EH (cell line): ENCODE results near the gene MGLL.

Experiments used
- DNase-seq: peaks from one replicate; pipeline ENCODE4 v3.0.0-alpha.2; 2015; ENCODE audit warnings: low read depth

Gene MGLL

DNA sequence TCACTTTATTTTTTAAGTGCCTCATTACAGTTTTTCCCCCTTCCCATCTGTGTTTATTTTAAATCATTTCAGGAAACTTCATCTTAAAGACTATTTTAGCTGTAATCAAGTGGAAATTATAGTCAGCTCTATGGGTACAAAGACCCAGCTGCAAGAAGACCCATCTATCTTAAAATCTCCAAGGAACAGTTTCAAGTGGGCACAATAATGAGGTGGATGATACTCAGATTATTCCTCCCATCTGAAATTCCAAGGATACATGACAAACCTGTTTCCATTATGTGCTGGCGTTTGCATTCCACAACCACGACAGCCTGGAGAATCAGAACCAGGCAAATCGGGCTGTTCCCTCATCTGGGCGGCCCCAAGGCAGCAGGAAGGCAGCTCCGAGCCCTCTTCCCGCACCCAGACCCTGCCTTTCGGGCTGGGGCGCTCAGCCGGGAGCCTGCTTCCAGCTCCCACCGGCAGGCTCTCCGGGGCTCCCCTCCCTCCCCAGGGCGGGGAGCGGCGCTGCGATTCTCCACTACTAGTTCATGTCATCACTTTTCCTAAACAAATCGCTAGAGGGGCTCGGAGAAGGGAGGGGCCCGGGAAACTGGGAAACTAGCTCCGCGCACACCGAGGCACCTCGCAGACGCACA lies at the start of gene MGLL:
MGLL (minus strand) TSS at position 475 of the 641 bp plus-strand sequence; CDS start at position 278, 197 bp downstream.
- peak; percentile 59 for DNase-seq

DNA sequence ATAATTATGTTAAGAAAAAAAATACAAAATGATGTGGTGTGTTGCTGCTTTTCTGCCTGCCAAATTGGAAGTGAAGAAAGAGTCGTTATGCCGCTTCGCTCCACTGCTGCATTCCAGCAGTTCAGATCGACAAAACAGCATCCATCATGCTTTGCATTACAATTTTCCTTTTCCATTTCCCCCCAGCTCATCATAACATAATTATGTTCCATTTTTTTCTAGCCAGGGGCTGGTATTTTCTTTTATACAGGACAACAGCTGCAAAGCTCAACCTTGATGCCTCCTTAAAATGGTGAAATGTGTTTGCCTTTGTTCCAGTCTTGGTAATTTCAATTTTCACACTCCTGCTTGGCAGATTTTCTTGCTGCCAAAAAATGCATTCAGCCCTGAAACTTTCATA lies 47.8 kb upstream of the MGLL start:
- no peak for DNase-seq

DNA sequence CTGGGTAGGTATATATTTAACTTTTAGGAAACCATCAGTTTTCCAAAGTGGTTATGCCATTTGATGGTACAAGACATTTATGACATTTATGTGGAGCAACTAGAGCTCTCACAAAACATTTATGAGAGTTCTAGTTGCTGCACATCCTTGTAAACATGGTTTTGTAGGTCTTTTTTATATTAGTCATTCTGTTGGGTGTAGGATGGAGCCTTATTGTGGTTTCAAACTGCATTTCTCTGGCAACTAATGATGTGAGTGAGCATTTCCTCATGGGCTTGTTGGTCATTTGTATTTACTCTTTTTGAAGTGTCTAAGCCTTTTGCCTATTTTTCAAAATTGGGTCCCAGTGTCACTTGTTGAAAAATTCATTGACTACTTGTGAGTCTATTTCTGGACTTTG lies 45.7 kb upstream of the MGLL start:
- peak; percentile 43 for DNase-seq

DNA sequence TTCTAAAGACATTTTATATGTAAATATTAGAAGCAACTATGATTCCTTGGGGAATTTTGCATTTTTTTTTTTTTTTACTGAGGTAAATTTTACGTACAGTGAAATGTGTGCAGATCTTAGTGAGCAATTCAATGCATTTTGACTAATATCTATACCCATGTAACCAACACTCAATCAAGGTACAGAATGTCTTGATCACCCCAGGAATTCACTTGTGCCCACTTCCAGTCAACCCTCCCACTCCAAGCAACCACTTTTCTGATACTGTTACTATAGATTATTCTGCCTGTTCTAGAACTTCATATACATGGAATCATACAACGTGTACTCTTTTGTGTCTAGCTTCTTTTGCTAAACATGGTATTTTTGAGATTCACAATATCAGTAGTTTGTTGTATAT lies 45.1 kb upstream of the MGLL start:
- DNase-seq = no peak

DNA sequence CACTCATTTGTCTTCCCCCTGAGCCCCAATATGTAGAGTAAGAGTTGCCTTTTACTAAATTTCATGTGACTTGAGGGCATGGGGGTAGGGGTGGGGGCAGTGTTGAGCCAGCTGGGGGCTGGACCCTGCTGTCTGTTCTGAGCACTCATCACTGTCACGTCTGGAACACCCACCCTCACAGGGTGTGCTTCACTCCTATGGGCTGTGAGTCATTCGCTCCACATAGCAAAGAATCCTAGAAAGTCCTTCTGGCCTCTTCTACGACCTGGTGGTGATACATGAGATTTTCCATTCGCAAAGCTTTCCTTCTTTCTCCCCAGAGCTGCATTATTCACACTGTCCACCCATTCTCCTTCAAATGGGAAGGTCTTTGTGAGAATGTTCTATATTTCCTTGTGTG lies 43.6 kb upstream of the MGLL start:
- DNase-seq = peak; percentile 58

DNA sequence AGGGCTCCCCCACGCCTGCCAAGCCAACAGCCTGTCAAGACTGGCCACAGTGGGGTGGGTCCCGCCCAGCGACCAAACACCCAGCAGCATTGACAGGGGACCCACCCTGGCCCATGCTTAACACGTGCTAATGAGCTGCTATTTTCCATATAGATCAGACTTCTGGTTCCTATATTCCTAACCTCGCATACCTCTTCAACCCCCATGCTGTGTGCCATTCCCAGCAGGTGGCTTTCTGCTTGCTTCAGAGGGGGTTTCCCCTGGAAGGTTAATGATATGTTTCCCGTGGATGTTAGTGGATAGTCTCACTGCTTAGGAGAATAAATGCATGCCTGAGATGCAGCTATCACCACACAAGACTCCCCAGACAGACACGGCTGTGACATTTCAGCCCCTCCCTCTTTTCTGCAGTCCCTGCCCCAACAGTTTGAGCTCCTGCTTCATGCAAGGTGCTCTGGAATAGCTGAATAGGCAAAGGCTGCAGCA lies 37.9 kb upstream of the MGLL start:
- DNase-seq = no peak

DNA sequence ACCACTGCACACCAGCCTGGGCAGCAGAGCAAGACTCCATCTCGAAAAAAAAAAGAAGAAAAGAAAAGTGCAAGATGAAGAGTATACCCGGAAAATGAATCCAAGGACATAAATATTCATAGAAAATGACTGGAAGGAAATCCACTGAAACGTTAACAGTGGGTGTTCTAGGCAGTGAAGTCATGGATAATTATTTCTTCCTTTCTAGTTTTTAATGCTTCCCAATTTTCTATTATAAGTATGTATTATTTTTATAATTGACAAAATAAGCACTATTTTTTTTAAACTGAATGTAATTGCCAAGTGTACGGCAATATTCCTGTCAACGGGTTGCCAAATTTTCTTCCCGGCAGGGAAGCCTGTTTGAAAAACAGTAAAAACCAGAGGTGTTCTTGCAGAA lies 37.4 kb upstream of the MGLL start:
- no peak for DNase-seq

DNA sequence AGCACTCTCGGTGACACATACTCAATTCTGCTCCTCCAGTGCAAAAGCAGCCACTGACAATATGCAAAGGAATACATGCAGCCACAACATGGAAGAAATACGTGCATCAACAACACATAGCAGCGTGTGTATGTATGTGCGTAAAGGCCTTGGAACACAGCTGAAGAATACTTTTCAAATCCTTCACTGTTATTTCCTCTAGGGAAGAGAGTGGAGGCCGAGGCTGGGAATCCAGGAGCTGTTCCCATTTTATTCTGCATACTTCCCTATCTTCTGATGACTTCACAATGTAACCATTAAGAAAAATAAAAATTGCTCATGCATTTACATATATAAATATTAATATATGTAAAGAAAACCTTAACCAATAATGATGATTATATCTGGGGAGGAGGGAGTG lies 36.6 kb upstream of the MGLL start:
- DNase-seq = no peak

DNA sequence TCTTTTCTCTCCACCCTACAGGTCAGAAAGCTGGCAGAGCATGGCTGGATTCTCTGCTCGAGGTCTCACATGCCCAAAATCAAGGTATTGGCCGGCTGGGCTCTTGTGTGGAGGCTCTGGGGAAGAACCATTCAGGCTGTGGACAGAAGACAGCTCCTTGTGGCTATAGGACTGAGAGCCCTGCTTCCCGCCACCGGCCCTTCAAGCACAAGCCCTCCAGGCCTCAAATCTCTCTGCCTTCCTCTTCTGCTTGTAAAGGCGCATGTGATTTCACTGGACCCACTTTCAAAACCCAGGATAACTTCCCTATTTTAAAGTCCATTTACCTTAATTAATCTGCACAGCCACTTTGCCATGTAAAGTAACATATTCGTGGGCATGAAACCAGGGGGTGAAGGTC lies 36.2 kb upstream of the MGLL start:
- DNase-seq = no peak

DNA sequence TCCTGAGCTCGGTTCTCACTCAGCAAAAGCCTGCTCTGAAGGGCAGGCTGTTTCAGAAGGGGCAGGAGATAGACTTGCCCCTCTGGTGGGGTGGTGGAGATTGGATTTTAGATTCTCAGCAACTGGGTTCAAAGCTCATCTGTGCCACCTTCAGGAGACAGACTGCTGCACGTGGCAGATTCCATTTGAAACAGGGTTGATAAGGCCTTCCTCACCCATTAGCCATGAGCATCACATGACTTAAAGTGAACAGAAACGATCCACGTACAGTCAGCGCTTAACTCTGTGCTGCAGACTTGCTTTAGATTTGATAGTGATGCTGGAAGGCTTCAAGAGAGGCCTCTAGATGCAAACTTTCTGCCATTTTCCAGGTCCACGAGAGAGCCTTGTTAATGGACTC lies 35.0 kb upstream of the MGLL start:
- DNase-seq = peak; percentile 36

DNA sequence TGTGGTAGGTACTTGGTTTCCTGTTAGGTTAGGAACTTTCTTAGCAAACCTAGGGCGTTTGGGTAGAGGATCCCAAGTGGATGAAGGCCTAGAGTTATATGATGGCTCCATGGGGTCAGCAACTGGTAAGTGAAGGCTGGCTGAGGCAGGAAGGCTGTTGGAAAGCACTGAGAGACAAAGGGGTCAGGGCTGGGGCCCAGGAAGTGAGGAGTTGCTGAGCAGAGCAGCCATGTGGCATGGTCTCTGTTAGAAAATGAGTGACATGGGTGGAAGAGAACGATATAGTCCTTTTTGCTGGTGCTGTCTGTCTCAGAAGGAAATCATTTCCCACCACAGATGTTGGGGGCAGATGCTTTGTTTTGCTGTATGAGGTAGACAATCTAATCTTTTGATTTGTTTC lies 34.5 kb upstream of the MGLL start:
- no peak for DNase-seq

DNA sequence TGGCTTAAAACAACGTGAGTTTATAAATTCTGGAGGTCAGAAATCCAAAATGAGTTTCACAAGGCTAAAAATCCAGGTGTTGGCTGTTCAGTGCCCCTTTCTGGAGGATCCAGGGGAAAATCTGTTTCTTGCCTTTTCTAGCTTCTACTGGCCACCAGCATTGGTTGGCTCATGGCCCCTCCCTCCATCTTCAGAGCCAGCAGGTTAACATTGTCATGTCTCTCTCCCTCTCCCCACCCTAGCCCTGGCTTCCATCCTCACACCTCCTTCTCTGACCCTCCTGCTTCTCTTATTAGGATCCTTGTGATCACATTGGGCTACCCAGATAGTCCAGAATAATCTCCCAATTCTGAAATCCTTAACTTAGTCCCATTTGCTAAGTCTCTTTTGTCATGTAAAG lies 32.9 kb upstream of the MGLL start:
- no peak for DNase-seq

DNA sequence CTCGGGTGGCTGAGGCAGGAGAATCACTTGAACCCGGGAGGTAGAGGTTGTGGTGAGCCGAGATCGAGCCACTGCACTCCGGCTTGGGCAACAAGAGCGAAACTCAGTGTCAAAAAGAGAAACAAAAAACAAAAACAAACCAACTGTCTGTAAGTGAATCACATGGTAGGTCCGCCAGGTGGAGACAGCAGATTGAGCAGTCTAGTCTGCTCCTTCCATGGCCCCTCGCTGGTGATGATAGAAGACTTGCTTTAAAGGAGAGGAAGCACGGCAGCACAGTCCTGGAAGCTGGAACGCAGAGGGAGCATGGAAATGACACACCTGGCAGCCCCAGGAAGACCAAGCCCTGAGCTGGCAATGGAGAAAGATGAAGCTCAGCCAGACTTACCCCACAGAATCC lies 31.4 kb upstream of the MGLL start:
- DNase-seq = no peak

DNA sequence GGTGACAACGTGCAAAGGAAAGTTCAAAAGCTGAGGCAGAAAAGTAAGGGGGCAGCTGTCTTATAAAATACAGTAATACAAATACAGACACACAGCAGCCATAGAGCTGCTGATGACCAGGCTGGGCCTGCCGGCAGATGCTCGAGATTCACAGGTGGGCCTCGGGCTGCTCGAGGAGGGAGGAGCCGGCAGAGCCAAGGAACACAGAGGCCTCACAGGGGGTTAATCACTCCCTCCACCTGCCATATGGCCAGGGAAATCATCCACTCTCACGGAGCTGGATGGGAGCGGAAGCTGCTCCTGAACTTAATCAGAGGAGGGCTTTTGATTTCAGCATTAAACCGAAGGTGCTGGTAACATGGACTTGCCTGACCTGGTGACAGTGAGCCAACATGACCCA lies 29.6 kb upstream of the MGLL start:
- no peak for DNase-seq

DNA sequence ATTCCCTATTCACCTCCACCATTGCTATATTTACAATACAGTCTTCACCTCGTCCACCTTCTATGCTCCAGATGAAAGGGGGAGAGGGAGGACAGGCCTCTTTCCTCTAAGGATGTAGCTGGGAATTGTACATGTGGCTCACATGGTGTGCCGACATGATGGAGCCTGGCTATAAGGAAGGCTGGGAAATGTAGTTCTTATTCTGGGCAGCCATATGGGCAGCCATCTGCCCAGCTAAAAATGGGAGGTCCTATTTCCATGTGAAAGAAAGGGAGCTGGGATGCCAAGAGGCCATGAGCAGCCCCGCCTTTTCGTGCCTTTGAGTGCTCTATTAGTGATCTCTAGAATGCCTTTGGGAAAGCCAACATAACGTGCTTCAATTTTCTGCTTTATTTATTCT lies 27.1 kb upstream of the MGLL start:
- DNase-seq = no peak

DNA sequence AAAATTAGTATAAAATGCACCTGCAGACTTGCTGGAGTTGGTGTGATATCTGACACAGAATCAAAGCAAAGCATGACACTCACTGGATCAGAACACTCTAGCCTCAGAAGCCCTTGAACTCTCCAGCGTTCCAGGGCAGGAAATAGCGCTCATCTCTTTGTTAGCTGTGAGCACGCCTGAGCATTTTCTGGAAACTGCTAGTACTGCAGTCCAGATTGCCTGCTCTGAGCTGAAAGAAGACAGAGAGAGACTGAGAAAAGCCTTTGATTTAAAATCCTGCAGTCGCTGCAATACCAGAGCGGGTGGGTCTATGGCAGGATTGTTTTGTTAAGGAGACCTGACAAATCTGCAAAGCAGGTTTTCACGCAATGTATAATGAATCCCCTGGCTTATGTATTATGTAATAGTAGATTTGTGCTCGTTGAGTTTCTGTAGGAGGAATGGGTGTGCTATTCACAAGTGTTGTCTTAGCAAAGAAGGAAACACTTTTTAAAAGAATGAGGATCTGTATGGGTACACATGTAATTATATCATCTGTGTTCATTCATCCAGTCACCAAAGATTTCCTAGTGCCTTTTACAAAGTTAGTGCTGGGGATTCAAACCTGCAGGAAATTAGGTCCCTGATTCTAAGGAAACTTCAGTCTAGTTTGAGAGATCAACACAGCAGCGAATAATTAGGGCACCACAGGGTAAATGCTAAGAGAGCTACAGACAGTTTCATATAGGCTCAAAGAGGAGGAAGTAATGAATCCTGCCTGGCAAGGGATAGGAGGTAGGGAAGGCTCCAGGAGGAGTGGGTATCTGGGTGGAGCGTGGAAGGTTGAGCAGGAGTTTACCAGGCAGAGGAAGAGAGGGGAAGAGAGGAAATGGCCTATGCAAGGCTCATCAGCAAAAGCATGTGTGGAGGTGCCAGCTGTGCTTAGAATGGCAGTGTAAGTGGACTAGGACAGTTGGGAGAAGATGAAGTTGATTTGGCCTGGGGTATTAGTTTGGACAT lies 26.1 kb upstream of the MGLL start:
- peak; percentile 39 for DNase-seq

DNA sequence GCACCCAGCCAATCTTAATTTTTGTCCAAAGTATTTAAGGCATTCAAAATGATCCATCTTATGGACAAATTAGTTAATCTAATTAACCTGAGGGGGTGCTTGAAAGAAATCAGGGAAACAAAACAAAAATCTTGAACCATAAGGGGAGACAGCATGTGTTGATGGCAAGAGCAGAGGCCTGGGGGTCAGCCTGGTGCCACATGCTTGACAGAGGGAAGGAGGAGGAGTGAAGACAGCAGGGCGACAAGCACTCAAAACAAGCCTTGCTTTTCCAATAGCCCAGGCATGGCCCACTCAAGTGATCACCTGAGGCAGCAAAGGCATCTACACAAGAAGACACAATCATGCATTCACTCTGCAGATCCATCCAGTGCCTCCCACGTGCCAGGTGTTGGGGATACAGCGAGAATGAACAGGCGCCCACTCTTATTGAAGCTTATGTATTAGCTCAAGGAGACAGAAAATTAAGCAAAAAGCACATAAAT lies 25.0 kb upstream of the MGLL start:
- no peak for DNase-seq

DNA sequence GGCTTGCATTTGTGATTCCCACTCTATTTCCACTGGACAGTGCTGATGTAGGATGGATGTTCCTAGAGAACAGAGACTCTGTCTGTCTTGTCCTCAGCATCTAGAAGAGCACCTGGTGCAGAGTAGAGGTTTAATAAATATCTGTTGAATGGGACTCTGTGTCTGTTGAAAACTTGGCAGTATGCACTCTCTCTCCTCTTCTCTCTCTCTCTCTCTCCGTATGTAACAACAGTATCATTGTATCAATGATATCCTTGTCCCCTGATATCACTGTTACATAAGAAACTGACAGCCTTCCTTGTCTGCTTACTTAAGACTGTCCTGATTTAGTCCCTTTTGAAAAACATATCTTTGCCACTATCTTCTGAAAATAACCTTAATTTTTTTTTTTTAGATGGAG lies 24.3 kb upstream of the MGLL start:
- no peak for DNase-seq

DNA sequence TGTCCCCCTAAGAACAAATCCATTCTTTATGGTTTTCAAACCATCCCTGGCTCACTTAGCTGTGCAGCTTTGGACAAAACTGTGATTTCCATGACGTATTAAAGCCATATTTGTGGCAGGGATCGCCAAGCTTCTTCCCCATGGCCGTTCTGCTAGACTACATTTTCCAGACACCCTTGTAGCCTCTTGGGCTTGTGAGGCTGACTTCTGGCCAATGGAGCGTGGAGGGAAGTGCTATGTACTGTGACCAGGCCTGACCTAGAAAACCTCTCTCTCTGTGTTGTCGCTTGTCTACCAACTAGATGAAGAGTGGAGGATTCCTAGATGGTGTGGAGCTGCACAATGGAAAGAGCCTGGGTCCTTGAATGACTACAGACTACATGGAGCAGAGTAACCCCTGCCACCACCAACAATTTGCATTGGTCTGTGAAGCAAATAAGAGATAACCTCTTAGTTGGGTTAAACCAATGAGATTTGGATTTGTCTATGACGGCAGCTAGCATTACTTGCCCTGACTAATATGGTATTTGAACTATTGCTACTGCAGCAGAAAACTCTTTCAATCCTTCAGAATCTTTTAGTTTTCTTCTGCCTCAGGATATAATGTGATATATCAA lies 22.1 kb upstream of the MGLL start:
- DNase-seq = no peak

DNA sequence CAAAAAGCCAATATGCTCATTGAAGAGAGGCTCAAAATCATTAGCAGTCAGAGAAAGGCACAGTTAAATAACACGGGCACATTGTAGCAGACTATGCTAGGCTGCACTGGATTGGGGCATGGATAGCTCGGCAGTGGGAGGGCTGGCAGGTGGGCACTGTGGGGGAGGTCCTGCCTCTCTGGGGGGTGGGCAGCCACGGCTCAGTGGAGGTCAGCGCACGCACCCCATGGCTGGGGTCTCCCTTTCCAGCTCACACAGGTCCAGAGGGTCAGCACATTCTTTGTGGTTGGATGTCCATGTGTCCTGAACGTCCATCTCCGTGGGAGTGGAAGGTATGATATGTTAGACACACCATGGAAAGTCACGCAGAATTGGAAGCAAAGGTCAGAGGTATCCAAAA lies 18.4 kb upstream of the MGLL start:
- no peak for DNase-seq

DNA sequence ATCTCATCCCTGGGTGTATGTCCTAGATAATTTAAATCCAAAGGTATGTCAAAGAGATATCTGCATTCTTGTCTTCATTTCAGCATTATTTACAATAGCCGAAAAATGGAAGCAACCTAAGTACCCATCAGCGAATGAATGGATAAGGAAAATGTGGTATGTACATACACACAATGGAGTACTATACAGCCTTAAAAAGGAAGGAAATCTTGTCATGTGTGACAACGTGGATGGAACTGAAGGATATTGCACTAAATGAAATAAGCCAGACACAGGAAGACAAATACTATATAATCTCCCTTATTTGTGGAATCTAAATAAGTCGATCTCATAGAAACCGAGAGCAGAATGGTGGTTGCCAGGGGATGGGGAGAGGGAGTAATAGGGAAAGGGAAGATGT lies 16.8 kb upstream of the MGLL start:
- no peak for DNase-seq

DNA sequence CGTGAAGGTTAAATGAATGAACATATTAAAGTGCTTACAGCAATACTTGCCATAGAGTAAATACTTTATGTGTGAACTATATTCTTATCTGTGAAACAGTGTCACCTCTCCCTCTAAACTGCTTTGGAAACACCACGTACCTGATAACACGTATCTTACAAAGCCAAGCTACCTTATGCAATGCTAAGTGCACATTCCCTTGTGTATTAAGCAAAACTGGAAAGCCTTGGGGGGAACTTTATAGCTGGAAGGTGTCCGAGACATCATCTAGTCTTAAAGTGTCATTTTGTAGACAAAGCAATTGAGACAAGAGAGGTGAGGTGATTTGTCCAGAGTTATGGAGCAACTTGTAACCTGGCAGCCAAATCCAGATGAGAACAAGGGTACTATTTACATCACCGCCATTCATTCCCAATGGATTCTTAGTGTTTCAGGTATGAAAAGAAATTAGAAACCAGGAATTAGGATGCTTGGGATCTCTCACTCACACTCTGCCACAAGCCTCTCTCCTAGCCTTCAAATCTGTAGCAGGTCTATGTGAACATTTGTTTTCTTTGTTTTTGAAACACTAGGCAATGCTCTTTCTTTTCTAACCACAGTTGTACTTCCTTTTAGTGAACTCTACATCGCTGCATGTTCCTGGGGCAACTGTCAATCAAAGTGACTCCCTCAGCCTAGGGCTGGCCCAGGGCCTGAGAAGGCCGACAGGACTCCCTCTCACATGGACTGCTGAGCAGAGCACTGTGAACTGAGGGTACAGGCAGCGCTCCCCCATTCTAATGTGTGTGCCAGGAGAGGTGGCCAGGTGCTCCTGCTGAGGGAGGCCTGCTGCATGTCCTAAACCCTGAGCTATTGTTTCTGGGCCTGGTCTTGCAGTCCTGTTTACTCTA lies 13.9 kb upstream of the MGLL start:
- DNase-seq = no peak
